Measurements from ENCODE around the gene CASP14.

DNA sequence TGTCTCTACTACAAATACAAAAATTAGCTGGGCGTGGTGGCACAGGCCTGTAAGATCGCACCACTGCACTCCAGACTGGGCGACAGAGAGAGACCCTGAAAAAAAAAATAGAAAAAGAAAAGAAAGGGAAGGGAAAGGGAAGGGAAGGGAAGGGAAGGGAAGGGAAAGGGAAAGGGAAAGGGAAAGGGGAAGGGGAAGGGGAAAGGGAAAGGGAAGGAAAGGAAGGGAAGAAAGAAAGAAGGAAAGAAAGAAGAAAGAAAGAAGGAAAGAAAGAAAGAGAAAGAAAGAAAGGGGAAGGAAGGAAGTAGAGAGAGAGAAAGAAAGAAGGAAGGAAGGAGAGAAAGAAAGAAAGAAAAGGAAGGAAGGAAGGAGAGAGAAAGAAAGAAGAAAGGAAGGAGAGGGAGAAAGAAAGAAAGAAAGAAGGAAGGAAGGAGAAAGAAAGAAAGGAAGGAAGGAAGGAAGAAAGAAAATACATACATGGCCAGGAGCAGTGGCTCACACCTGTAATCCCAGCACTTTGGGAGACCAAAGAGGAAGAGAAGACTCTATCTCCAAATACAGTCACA lies 49.8 kb downstream of the CASP14 start:
- TF ChIP-seq CTCF (IDR thresholded peaks at IDR 0.05; ENCODE audit: control extremely low read depth in 1 of 3, insufficient read depth in 1 of 3, low read depth in 1 of 3, low read length in 3 of 3) (no peak), POLR2AphosphoS5 (IDR thresholded peaks at IDR 0.05; ENCODE audit: low read depth, low read length) (no peak), GTF2F1 (IDR thresholded peaks at IDR 0.05; ENCODE audit: borderline replicate concordance, low read depth, low read length) (no peak), MAX (IDR thresholded peaks at IDR 0.05) (no peak), POLR2A (IDR thresholded peaks at IDR 0.05; ENCODE audit: control extremely low read depth in 1 of 2, low read depth in 2 of 2, low read length in 2 of 2) (no peak), CHD1 (IDR thresholded peaks at IDR 0.05; ENCODE audit: low read depth, low read length) (no peak), HDAC6 (IDR thresholded peaks at IDR 0.05; ENCODE audit: low read depth, low read length) (no peak), RFX5 (IDR thresholded peaks at IDR 0.05; ENCODE audit: borderline replicate concordance, low read depth, low read length) (no peak), RAD21 (IDR thresholded peaks at IDR 0.05 in 1 of 2, conservative IDR thresholded peaks at IDR 0.05 in 1 of 2; ENCODE audit: low read depth in 2 of 2, low read length in 2 of 2) (no peak), SUZ12 (IDR thresholded peaks at IDR 0.05; ENCODE audit: low read length) (no peak), CEBPB (IDR thresholded peaks at IDR 0.05; ENCODE audit: low read depth, low read length) (no peak), JUN (IDR thresholded peaks at IDR 0.05; ENCODE audit: low read depth, low read length) (no peak), YY1 (IDR thresholded peaks at IDR 0.05; ENCODE audit: low read depth, low read length) (no peak)
- TF ChIP-seq, protein P1, sequence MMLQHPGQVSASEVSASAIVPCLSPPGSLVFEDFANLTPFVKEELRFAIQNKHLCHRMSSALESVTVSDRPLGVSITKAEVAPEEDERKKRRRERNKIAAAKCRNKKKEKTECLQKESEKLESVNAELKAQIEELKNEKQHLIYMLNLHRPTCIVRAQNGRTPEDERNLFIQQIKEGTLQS (IDR thresholded peaks at IDR 0.05; ENCODE audit: insufficient read depth, low read depth, low read length) = no peak
